HG02938 (cell line): ENCODE data around the gene SEC23A.
"Not testable (repeated sequence)": the region's sequence is repeated elsewhere in the genome, so short reads cannot be mapped to it uniquely, and the experiment has no call there.

Experiments
- ATAC-seq: cut with Tn5 transposase; IDR thresholded peaks from one replicate; pipeline ENCODE4 v1.9.1; 2021; ENCODE audit warnings: mild to moderate bottlenecking, moderate library complexity; ENCODE audit not compliant: unreplicated experiment

Gene SEC23A

GRCh38 chr14:39102969-39103957, at the start of gene SEC23A:
TSS of gene SEC23A (minus strand) at chr14:39103235. CDS start at chr14:39096118, 7,117 bp downstream.
- peak; percentile 81 for ATAC-seq

GRCh38 chr14:39145266-39145966, 42.4 kb upstream of the SEC23A start:
- no peak for ATAC-seq

DNA sequence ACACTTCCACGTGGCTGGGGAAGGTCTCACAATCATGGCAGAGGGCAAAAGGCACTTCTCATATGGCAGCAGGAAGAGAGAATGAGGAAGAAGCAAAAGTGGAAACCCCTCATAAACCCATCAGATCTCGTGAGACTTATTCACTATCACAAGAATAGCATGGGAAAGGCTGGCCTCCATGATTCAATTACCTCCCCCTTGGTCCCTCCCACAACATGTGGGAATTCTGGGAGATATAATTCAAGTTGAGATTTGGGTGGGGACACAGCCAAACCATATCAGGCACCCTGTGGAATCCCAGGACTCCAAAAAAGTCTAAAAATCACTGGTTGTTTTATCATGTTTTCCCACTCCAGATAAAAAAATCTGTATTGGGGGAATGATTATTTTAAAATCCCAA, 40.2 kb upstream of the SEC23A start:
- ATAC-seq = not testable (repeated sequence)

DNA sequence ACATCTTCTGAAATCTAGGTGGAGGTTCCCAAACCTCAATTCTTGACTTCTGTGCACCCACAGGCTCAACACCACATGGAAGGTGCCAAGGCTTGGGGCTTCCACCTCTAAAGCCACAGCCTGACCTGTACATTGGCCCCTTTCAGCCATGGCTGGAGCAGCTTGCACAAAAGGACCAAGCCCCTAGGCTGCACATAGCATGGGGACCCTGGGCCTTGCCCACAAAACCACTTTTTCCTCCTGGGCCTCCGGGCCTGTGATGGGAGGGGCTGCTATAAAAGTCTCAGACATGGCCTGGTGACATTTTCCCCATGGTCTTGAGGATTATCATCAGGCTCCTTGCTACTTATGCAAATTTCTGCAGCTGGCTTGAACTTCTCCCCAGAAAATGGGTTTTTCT, 38.6 kb upstream of the SEC23A start:
- ATAC-seq = not testable (repeated sequence)

DNA sequence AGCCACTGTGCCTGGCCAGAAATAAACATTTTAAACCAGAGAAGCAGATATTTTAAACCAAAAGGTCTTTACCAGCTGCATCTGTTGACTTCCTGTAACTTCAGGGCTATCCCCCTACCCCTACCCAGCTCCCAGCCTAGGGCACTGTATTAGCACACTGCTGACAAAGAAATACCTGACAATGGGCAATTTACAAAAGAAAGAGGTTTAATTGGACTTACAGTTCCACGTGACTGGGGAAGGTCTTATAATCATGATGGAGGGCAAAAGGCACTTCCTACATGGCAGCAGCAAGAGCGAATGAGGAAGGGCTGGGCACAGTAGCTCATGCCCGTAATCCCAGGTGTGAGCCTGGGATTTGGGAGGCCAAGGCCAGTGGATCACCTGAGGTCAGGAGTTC, 37.1 kb upstream of the SEC23A start:
- no peak for ATAC-seq

DNA sequence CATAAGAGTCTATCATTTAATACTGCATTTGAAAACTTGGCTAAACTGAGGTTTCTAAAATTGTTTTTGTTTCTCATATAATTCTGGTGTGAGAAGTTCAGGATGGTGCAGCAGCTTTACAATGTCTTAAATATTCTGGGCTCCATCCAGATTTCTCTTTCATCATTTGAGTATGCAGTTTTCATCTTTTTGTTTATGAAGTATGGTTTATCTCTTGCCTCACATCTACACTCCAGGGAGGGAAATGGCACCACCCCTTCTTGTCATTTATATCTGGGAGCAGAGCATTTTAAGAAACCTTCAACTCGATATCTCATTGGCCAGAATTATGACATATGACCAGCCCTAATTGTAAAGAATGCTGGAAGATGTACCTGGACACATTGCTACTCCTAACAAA, 35.4 kb upstream of the SEC23A start:
- ATAC-seq = no peak

- not testable (repeated sequence) for ATAC-seq
Observed at GRCh38 chr14:39137835-39138234, 34.8 kb upstream of the SEC23A start.

GRCh38 chr14:39122330-39123138, 19.5 kb upstream of the SEC23A start:
- ATAC-seq = no peak

GRCh38 chr14:39114073-39114838, 11.2 kb upstream of the SEC23A start, which contains the start of gene GEMIN2:
TSS of gene GEMIN2 (plus strand) at chr14:39114323. CDS start at chr14:39114339, 16 bp downstream.
- peak; percentile 87 for ATAC-seq

- ATAC-seq = no peak
Observed at GRCh38 chr14:39113685-39114072, 10.6 kb upstream of the SEC23A start.

DNA sequence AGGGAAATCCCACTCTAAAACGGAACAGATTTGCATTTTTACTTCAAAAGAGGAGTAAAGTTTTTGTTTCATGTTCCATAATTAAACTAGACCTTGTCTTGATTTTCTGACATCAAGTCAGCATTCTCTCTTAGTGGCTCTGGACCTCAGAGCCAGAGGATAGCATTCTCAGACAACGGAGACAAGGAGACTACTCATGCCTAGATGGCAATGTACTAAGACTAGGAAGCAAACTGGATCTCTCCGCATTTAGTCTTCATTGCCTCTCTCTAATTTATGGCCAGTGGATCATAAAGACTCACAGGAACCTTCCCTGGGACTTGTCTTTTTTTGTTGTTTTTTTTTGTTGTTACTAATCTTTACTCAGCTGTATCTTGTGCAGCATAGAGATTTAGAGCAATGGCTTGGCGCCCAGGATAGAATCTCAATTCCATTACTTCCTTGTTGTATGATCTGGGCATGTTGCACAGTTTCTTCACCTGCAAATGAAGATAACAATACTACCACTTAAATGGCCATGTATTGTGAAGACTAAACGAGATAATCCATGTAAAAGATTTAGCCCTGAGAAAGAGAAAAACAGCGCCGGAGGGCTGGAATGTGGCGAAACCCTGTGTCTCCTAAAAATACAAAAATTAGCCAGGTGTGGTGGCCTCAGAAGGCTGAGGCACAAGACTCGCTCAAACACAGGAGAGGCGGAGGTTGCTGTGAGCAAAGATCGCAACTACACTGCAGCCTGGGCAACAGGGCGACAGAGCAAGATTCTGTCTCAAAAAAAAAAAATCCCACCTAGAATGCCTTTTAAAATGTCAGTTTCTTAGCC, 7.1 kb upstream of the SEC23A start:
- ATAC-seq = no peak

- ATAC-seq = no peak
Observed at GRCh38 chr14:39108791-39109190, 5.8 kb upstream of the SEC23A start.

- ATAC-seq = no peak
Observed at GRCh38 chr14:39107591-39107996, 4.6 kb upstream of the SEC23A start.

DNA sequence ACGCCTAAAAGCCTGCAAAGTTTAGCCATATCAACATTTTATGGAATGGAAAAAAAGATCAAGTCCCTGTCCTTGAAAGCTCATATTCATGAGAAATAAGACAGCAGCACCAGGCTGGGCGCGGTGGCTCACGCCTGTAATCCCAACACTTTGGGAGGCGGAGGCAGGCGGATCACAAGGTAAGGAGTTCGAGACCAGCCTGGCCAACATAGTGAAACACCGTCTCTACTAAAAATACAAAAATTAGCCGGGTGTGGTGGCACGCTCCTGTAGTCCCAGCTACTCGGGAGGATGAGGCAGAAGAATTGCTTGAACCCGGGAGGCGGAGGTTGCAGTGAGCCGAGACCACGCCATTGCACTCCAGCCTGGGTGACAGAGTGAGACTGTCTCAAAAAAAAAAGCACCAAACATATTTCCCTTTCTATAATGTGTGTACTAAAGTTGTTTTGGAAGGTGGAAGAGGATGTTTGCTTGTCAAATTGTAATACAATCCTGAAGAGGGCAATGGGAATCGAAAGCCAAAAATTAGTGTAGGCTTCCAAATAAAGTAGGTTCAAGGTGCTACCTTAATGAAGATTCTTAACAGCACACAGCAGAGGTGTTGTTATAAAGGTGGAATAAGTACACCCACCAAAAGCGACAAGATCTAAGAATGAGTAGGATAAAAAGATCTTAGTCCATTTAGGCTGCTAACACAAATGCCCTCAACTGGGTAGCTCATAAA, 1.2 kb upstream of the SEC23A start:
- ATAC-seq = not testable (repeated sequence)

DNA sequence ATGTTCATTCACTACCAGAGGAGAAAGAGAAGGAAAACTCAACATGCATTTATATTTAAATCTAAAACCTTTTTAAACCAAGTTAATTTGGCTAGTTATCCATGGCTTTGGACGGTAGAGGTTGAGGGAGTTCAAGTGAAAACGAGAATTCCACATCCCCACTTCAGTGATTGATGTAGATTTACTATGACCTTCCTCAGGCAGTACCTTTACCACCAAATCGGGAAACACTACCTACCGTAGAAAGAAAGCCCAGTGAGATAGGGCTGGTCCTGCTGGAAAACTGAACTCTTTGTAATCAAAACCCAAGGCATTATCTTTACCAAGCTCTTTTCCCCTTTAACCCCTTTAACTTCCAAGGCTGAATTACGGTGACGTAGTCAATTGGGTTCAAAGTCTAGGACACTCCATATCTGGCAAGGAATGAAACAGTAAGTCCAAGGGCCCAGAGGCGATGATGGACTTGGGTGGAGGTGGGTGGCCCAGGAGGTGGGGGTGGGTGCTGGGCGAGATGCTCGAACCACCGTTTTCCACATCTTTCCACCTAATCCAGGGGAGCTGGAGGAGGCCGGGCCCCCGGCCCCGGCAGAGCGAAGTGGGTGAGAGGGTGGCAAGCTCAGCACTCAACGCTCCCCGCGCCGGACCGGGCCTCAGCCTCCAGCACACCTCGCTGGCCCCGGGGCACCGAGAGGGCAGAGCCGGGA, 618 bp downstream of the SEC23A start:
- peak; percentile 13 for ATAC-seq

DNA sequence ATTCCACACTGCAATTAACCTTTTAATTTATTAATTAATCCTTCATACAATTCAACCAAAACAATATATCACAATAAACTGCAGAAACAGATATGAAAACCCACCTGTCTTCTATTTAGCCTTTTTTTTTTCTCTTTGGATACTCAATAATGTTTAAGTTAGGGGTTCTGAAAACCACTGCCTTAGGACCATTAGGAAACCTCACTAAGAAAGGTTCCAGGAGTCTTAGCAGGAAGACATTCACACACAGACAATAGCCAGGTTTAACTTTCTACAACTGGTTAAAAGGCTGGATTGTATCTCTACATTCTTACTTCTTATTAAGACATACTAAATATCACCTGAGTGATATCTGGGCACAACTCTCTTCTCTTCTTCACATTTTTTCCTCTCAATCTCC, 3.3 kb downstream of the SEC23A start:
- ATAC-seq = no peak

GRCh38 chr14:39099215-39099614, 3.8 kb downstream of the SEC23A start:
- ATAC-seq = not testable (repeated sequence)

- ATAC-seq = no peak
Observed at GRCh38 chr14:39097159-39097558, 5.9 kb downstream of the SEC23A start.
